Trophoblast cell (in vitro differentiated cells and primary cell): Measurements from ENCODE around the gene RNF145.

Source experiments
- DNase-seq, 2 donors: peaks; one replicate each; pipeline ENCODE4 v3.0.0-alpha.2; 2016
- H2AFZ ChIP-seq: 2 replicates; pipeline ENCODE4 v1.6.1; 2013; ENCODE audit warnings: low read length, moderate library complexity, mild to moderate bottlenecking; ENCODE audit not compliant: insufficient read depth, poor library complexity
- H2AK5ac ChIP-seq: 2 replicates; pipeline ENCODE4 v1.6.1; 2013; ENCODE audit warnings: mild to moderate bottlenecking, low read length
- H2BK120ac ChIP-seq: 2 replicates; pipeline ENCODE4 v1.6.1; 2013; ENCODE audit warnings: low read length, mild to moderate bottlenecking, moderate library complexity; ENCODE audit not compliant: insufficient read depth, poor library complexity
- H2BK12ac ChIP-seq: 2 replicates; pipeline ENCODE4 v1.6.1; 2013; ENCODE audit warnings: mild to moderate bottlenecking, low read length, moderate library complexity
- H2BK5ac ChIP-seq: 2 replicates; pipeline ENCODE4 v1.6.1; 2013; ENCODE audit warnings: low read length, low read depth, moderate library complexity, mild to moderate bottlenecking; ENCODE audit not compliant: poor library complexity
- H3K14ac ChIP-seq: 2 replicates; pipeline ENCODE4 v1.6.1; 2013; ENCODE audit warnings: mild to moderate bottlenecking, low read length
- H3K18ac ChIP-seq: 2 replicates; pipeline ENCODE4 v1.6.1; 2013; ENCODE audit warnings: mild to moderate bottlenecking, low read length
- H3K23ac ChIP-seq: 2 replicates; pipeline ENCODE4 v1.6.1; 2013; ENCODE audit warnings: low read length
- H3K27ac ChIP-seq: 2 replicates; pipeline ENCODE4 v1.5.1; 2013; ENCODE audit warnings: low read depth, mild to moderate bottlenecking, inconsistent platforms, low read length, moderate library complexity
- H3K27me3 ChIP-seq: 2 replicates; pipeline ENCODE4 v1.6.1; 2013; ENCODE audit warnings: inconsistent platforms, mild to moderate bottlenecking, low read length, moderate library complexity; ENCODE audit not compliant: insufficient read depth
- H3K36me3 ChIP-seq, 2 experiments: 1 replicate in 1 of 2; 2 replicates in 1 of 2; pipeline ENCODE4 v1.6.1; 2013; ENCODE audit warnings: low read length in 2 of 2, mild to moderate bottlenecking in 2 of 2, moderate library complexity in 1 of 2; ENCODE audit not compliant: insufficient read depth in 2 of 2, control insufficient read depth in 1 of 2
- H3K4ac ChIP-seq: 2 replicates; pipeline ENCODE4 v1.6.1; 2013; ENCODE audit warnings: low read depth, mild to moderate bottlenecking, low read length, moderate library complexity
- H3K4me1 ChIP-seq, 2 experiments: 1 replicate in 1 of 2; 2 replicates in 1 of 2; pipeline ENCODE4 v1.6.1; 2013; ENCODE audit warnings: low read length in 2 of 2, mild to moderate bottlenecking in 2 of 2, moderate library complexity in 1 of 2; ENCODE audit not compliant: insufficient read depth in 2 of 2, control insufficient read depth in 1 of 2
- H3K4me2 ChIP-seq: 2 replicates; pipeline ENCODE4 v1.6.1; 2013; ENCODE audit warnings: inconsistent platforms, mild to moderate bottlenecking, low read length, moderate library complexity
- H3K4me3 ChIP-seq: 2 replicates; pipeline ENCODE4 v1.5.1; 2013; ENCODE audit warnings: mild to moderate bottlenecking, low read depth, low read length, inconsistent platforms
- H3K79me1 ChIP-seq: one replicate; pipeline ENCODE4 v1.6.1; 2013; ENCODE audit warnings: low read length
- H3K79me2 ChIP-seq: 2 replicates; pipeline ENCODE4 v1.6.1; 2013; ENCODE audit warnings: low read length, mild to moderate bottlenecking; ENCODE audit not compliant: control insufficient read depth, insufficient read depth, poor library complexity
- H3K9ac ChIP-seq: 2 replicates; pipeline ENCODE4 v1.6.1; 2013; ENCODE audit warnings: mild to moderate bottlenecking, low read length
- H3K9me3 ChIP-seq: 2 replicates; pipeline ENCODE4 v1.6.1; 2013; ENCODE audit warnings: low read depth, mild to moderate bottlenecking, control low read depth, inconsistent platforms, low read length; ENCODE audit not compliant: insufficient read depth
- H4K12ac ChIP-seq: 2 replicates; pipeline ENCODE4 v1.6.1; 2013; ENCODE audit warnings: low read depth, mild to moderate bottlenecking, low read length, moderate library complexity
- H4K8ac ChIP-seq: 2 replicates; pipeline ENCODE4 v1.6.1; 2013; ENCODE audit warnings: low read depth, mild to moderate bottlenecking, low read length, moderate library complexity
- H4K91ac ChIP-seq: one replicate; pipeline ENCODE4 v1.6.1; 2013; ENCODE audit warnings: low read depth, mild to moderate bottlenecking, low read length, moderate library complexity
- WGBS: extraction: QIAGEN DNeasy Blood & Tissue Kit; methylation state at CpG from one replicate; pipeline ENCODE4 v1.1.7; 2013; ENCODE audit warnings: missing lambda C conversion rate; ENCODE audit not compliant: insufficient read length, insufficient coverage; ENCODE audit errors: extremely low coverage; 5-methylcytosine and 5-hydroxymethylcytosine counted together

RNF145 gene

DNA sequence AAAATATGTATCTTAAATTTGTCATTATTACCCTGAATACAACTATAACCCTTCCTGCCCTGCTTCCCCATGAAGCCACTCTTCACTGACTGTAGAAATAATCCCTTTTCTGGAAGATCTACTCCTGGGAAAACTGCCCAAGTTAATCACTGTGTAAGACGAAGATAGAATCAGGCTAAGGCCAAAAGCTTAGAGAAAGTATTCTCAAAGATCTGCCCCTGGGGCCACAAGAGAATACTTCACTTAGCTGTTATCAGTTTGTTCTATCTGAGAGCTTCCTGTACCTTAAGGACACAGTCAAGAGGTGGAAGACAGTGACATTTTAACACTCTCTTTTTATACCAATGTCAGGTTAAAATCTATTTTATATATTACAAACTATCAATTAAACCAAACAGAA lies 33.8 kb downstream of the RNF145 start:
- Histone ChIP-seq H3K27ac (no peak overlapping the region), H3K27me3 (no peaks in the 10 kb centered on the region), H3K79me2 (no peaks in the 10 kb centered on the region), H3K23ac (no peak overlapping the region), H4K8ac (no peak overlapping the region), H3K9ac (no peak overlapping the region), H2BK5ac (no peak overlapping the region), H3K4me1 (no peaks in the 10 kb centered on the region), H2BK120ac (no peak overlapping the region), H4K12ac (no peak overlapping the region), H3K14ac (no peak overlapping the region), H3K36me3 (no peaks in the 10 kb centered on the region), H3K79me1 (no peaks in the 10 kb centered on the region), H4K91ac (no peak overlapping the region), H3K4me3 (no peak overlapping the region), H2BK12ac (no peak overlapping the region), H2AK5ac (no peak overlapping the region), H3K4ac (no peak overlapping the region), H3K9me3 (no peaks in the 10 kb centered on the region), H3K4me2 (no peak overlapping the region), H2AFZ (no peak overlapping the region), H3K18ac (no peak overlapping the region)
- peak; percentile 88 to 95 for DNase-seq
- WGBS, result no CpG with 5 or more reads among the region's 1 CpG

DNA sequence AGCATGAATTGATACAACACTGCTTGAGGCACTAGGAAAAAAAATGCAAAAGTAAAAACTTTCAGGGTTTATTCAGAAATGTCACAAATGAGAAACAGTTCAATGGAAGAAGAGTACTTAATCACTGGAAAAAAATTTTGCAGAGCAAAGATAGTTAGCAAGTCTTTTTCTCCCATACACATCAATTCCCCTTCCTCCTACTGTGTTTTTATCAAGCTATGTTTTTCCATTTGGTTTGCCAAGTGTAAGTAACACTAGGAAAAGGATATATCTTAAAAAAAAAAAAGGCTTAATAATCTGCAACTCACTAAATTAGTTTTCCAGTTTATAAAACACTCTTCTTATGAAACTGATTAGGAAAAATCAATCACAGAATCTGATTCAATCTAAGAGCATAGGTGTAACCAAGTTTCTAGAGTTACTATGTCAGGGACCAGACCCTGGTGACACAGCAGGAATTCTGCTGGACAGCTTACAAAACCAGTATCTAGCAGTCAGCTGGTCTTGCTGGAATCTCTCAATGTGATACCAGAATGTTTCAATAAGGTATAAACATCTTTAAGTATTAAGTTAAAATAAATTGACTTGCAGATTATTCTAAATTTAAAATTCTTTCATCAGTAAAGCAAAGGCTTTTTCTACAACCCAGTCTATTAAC lies 34.7 kb downstream of the RNF145 start:
- Histone ChIP-seq H2AFZ (no peak overlapping the region), H4K8ac (no peak overlapping the region), H3K27me3 (no peaks in the 10 kb centered on the region), H3K4me2 (no peak overlapping the region), H3K14ac (no peak overlapping the region), H3K27ac (no peak overlapping the region), H3K9ac (no peak overlapping the region), H2AK5ac (no peak overlapping the region), H3K4ac (no peak overlapping the region), H3K4me1 (no peaks in the 10 kb centered on the region), H3K36me3 (no peaks in the 10 kb centered on the region), H3K23ac (no peak overlapping the region), H3K4me3 (no peak overlapping the region), H3K79me1 (no peaks in the 10 kb centered on the region), H2BK5ac (no peak overlapping the region), H3K9me3 (no peaks in the 10 kb centered on the region), H4K91ac (no peak overlapping the region), H2BK120ac (no peak overlapping the region), H4K12ac (no peak overlapping the region), H3K79me2 (no peaks in the 10 kb centered on the region), H3K18ac (no peak overlapping the region), H2BK12ac (no peak overlapping the region)
- peak; percentile 53 to 81 for DNase-seq

DNA sequence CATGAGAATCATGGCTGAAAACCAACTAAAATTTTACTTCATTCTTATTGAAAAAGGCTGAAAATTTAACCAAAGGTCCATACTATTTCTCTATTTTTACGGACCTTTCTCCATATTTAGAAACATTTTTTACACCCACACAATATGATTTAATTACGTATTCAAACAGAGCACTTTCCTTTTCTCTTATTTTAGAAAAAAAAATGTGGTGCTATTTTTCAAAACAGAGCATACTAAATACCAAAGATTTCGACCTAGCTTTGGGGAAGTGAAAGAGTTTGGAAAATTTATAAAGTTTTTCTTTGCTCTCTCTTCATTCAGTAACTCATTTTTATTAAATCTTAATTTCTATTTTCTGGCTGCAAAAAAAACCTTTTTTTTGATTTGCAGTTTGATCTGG lies 38.1 kb downstream of the RNF145 start:
- H2AK5ac ChIP-seq, result no peak overlapping the region
- no peaks in the 10 kb centered on the region for H3K79me1 ChIP-seq
- H3K4me3 ChIP-seq, result no peak overlapping the region
- no peak overlapping the region for H3K23ac ChIP-seq
- no CpG with 5 or more reads among the region's 3 CpGs for WGBS
- no peak overlapping the region for H2BK5ac ChIP-seq
- no peaks in the 10 kb centered on the region for H3K9me3 ChIP-seq
- no peaks in the 10 kb centered on the region for H3K27me3 ChIP-seq
- no peaks in the 10 kb centered on the region for H3K36me3 ChIP-seq
- no peak for DNase-seq
- no peak overlapping the region for H3K14ac ChIP-seq
- no peak overlapping the region for H2AFZ ChIP-seq
- H4K91ac ChIP-seq, result no peak overlapping the region
- no peak overlapping the region for H3K4ac ChIP-seq
- no peak overlapping the region for H3K9ac ChIP-seq
- no peaks in the 10 kb centered on the region for H3K79me2 ChIP-seq
- H4K12ac ChIP-seq, result no peak overlapping the region
- H2BK12ac ChIP-seq, result no peak overlapping the region
- no peak overlapping the region for H3K18ac ChIP-seq
- H2BK120ac ChIP-seq, result no peak overlapping the region
- H3K27ac ChIP-seq, result no peak overlapping the region
- no peak overlapping the region for H3K4me2 ChIP-seq
- H4K8ac ChIP-seq, result no peak overlapping the region
- H3K4me1 ChIP-seq, result no peaks in the 10 kb centered on the region

DNA sequence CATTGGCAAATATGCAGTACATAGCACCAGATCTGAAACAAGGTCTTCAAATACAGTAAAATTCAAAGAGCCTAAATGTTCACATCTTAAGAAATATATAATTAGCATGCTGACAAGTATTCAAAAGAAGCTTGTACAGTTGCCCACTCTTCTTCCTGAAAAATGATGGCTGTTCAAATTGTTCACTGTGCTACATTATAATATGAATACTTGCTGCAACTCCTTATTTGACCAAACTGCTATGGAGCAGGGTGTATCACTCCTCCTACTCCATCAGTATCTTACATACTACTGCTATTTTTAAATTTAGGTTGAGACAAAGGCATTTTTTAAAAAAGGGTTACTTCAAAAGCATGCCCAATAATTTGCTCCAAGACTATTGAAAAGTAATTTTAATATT lies 39.3 kb downstream of the RNF145 start:
- Histone ChIP-seq H2BK12ac (no peak overlapping the region), H4K8ac (no peak overlapping the region), H4K91ac (no peak overlapping the region), H2AFZ (no peak overlapping the region), H2AK5ac (no peak overlapping the region), H3K27ac (no peak overlapping the region), H3K79me1 (no peaks in the 10 kb centered on the region), H3K27me3 (no peaks in the 10 kb centered on the region), H2BK120ac (no peak overlapping the region), H3K4ac (no peak overlapping the region), H3K36me3 (no peaks in the 10 kb centered on the region), H4K12ac (no peak overlapping the region), H3K9me3 (no peaks in the 10 kb centered on the region), H3K4me3 (no peak overlapping the region), H2BK5ac (no peak overlapping the region), H3K23ac (no peak overlapping the region), H3K18ac (no peak overlapping the region), H3K4me2 (no peak overlapping the region), H3K14ac (no peak overlapping the region), H3K79me2 (no peaks in the 10 kb centered on the region), H3K9ac (no peak overlapping the region), H3K4me1 (no peaks in the 10 kb centered on the region)
- no peak for DNase-seq
